Choroid plexus epithelial cell (primary cell): ENCODE measurements around the gene EFHB.

ENCODE experiments used
- DNase-seq: peaks from one replicate; pipeline ENCODE4 v3.0.0-alpha.2; 2010; ENCODE audit warnings: low read depth
- H3K4me3 ChIP-seq: 2 replicates; pipeline ENCODE4 v1.5.1; 2011; ENCODE audit warnings: low read depth, mild to moderate bottlenecking, control low read depth, low read length, moderate library complexity
- TF ChIP-seq, protein P1 (sequence below): conservative IDR thresholded peaks from 2 replicates; pipeline ENCODE4 v1.5.1; 2011; ENCODE audit warnings: low read depth, mild to moderate bottlenecking, control low read depth, inconsistent platforms, low read length, moderate library complexity

The EFHB gene

DNA sequence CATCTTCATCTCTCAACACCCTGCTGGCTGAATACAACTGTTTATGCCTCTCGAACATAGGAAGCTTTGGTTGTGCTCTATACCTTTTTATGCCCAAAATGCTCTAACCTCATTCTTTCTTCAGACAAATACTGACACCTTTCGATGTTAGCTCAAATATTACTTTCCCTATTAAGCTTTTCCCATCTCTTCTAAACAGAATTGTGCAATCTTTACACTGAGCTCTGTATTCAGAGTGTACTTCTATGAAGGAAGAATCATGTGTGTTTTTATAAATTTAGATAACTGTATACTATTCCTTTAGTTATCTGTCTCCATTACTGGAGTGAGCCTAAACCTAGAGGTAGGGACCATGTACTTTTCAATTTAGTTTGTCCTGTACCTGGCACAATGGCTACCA lies 1.6 kb downstream of the EFHB start:
- H3K4me3 ChIP-seq, result no peak overlapping the region
- TF ChIP-seq, protein P1, sequence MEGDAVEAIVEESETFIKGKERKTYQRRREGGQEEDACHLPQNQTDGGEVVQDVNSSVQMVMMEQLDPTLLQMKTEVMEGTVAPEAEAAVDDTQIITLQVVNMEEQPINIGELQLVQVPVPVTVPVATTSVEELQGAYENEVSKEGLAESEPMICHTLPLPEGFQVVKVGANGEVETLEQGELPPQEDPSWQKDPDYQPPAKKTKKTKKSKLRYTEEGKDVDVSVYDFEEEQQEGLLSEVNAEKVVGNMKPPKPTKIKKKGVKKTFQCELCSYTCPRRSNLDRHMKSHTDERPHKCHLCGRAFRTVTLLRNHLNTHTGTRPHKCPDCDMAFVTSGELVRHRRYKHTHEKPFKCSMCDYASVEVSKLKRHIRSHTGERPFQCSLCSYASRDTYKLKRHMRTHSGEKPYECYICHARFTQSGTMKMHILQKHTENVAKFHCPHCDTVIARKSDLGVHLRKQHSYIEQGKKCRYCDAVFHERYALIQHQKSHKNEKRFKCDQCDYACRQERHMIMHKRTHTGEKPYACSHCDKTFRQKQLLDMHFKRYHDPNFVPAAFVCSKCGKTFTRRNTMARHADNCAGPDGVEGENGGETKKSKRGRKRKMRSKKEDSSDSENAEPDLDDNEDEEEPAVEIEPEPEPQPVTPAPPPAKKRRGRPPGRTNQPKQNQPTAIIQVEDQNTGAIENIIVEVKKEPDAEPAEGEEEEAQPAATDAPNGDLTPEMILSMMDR, result no peak
- no peak for DNase-seq

DNA sequence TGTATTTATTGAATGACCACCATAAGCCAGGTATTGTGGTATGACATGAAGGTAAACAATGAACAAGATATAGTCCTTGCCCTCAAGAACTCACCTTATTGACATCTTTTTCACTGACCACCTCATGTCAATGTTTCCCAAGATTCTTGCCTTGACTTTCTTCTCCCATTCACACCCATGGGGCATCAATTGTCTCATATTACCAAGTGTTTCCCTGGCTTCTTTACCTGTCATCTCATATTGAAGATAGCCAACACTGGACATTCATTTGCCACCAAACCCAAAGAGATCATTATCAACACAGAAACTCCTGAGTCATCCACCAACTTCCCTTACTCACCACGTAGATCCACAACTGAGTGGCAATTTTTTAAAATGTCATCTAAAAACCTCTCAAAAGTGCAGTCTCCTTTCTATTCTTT lies 2.2 kb downstream of the EFHB start:
- no peak for DNase-seq
- no peak overlapping the region for H3K4me3 ChIP-seq
- TF ChIP-seq, protein P1, result no peak

DNA sequence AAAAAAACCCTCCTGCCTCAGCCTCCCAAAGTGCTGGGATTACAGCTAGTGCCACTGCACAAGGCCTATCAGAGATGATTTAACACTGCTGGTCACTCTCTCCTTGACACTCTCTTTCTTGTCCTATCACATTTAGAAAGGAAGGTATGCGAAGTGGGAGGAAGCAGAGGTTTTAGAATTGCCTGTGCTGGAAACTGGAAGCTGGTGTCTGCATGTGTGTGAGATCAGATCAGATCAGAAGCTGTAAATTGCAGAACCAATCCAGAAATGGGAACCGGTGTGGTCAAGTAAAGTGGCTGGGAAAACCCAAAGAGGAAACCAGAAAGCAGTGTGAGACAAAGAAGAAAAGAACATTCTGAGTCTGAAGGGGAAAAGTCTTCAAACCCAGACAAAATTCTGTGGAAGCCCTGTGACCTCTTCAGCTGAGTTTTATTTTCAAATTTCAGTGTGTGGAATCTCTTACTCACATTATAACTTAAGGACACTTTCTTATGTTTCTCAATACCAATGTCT lies 2.8 kb downstream of the EFHB start:
- TF ChIP-seq, protein P1, result no peak
- DNase-seq, result no peak
- H3K4me3 ChIP-seq, result no peak overlapping the region

DNA sequence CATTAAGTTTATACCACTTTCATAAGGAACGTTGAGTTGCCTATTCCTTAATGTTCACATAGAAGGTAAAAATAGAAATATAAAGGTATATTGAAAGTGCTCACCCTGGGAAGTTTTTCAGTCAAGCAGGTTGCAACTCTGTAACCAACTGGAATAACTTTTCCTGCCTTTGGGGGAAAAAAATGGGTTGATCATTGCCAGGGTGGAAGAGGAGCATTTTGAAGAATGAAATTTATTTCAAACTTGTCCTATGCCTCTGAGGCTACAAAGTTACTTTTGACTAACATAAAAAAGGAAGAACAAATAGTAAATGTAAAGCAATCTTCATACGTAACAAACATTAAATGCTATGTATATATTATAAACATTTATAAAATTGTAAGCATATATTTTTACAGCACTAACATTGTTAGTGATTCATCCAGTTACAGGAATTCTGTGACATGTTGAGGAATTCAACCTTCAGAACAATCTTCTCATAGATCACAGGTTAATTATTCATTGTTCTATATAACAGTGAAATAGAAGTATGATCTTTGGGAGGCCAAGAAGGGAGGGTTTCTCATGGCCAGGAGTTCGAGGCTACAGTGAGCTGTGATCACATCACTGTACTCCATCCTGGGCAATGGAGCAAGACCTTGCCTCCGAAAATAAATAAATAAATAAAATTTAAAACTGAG lies 13.5 kb downstream of the EFHB start:
- TF ChIP-seq, protein P1, result no peak
- no peak for DNase-seq
- no peak overlapping the region for H3K4me3 ChIP-seq

DNA sequence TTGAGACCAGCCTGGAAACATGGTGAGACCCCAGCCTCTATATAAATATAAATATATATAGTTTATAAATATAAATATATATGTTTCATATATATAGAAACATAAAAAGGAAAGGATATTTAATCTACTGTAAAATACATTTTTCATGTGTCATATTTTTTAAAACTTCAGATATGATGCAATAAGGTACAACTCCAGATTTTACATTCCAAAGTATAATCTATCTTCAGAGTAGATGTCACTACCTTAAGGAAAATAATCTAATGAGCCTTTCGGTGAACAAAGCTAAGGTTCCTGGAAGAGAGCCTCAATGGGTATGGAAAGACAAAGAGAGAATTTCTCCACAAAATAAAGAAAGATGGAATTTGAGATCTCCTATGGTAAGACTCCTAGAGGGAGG lies 16.9 kb downstream of the EFHB start:
- H3K4me3 ChIP-seq, result no peak overlapping the region
- TF ChIP-seq, protein P1, result no peak
- DNase-seq, result no peak

DNA sequence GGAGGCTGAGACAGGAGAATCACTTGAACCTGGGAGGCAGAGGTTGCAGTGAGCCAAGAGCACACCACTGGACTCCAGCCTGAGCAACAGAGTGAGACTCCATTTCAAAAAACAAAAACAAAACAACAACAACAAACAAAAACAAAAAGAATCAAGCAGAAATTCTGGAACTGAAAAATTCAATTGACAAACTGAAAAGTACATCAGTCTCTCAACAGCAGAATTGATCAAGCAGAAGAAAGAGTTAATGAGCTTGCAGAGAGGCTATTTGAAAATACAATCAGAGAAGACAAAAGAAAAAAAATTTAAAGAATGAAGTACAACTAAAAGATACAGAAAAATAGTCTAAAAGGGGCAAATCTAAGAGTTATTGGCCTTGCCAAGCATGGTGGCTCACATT lies 22.6 kb downstream of the EFHB start:
- no peak overlapping the region for H3K4me3 ChIP-seq
- no peak for DNase-seq
- TF ChIP-seq, protein P1, result no peak

DNA sequence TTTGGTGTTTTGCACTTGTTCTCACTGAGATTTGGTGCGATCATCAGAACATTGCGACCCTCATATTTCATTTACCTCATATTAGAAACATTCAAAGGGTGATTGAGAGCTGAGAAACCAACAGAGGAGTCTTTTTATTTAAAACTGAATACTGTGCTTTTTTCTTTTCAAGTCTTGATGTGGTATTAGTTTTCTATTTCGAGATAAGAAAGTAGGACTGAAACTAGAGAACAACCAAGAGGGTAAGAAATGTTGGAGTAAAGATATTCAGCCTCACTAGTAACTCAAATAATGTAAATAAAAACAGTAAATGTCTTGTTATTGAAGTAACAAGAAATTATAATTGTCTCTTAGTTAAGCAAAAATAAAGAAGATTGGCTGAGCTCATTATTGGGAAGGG lies 26.5 kb downstream of the EFHB start:
- no peak for DNase-seq
- TF ChIP-seq, protein P1, result no peak

More for the DNA sequence above, 26.5 kb downstream of the EFHB start:
- H3K4me3 ChIP-seq, result no peak overlapping the region
